ENCODE measurements around the gene ATP1A3.
A peak's percentile ranks its signal among the peaks of the same experiment; 100 is the strongest.

Gene ATP1A3

DNA sequence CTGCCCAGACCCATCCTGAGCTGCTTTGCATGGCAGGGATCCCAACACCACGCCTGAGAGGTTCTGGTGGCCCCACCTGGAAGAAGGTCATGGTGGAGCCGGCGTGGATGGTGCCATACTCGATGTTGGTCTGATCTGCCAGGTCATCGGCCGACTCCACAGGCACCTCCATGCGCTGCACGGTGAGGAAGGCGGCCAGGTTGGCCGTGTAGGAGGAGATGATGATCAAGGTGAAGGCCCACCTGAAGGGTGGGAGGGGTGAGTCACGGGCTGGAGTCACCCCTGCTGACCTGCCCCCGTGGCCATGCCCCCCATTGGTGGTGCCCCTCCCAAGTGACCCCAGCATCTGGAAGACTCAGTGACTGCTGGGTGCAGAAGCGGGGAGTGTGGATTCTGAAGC, 12.5 kb upstream of the ATP1A3 start:
- TF ChIP-seq, protein P1, sequence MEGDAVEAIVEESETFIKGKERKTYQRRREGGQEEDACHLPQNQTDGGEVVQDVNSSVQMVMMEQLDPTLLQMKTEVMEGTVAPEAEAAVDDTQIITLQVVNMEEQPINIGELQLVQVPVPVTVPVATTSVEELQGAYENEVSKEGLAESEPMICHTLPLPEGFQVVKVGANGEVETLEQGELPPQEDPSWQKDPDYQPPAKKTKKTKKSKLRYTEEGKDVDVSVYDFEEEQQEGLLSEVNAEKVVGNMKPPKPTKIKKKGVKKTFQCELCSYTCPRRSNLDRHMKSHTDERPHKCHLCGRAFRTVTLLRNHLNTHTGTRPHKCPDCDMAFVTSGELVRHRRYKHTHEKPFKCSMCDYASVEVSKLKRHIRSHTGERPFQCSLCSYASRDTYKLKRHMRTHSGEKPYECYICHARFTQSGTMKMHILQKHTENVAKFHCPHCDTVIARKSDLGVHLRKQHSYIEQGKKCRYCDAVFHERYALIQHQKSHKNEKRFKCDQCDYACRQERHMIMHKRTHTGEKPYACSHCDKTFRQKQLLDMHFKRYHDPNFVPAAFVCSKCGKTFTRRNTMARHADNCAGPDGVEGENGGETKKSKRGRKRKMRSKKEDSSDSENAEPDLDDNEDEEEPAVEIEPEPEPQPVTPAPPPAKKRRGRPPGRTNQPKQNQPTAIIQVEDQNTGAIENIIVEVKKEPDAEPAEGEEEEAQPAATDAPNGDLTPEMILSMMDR (IDR thresholded peaks at IDR 0.05), result no peak
- no peak for TF ChIP-seq ZFX (IDR thresholded peaks at IDR 0.05; ENCODE audit: borderline replicate concordance)
- no peak overlapping the region for H3K27ac ChIP-seq

DNA sequence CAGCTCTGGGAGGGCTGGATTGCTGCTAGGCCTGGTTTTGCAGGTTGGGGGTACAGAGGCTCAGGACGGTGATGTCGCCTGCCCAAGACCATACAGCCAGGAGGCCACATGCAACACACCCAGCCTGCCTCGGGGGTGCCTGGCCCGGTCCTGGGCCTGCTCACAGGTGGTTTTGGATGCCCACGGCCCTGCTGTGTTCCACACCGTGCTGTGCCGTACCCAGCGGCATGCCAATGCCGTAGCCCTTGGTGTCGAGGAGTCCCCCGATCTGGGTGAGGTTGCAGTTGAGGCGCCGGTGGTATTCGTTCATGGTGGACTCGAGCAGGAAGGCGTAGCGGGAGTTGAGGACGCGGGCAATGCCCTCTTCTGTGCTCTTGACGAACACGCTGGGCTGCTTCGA, 11.5 kb upstream of the ATP1A3 start:
- H3K27ac ChIP-seq, result no peak overlapping the region
- TF ChIP-seq ZFX (IDR thresholded peaks at IDR 0.05; ENCODE audit: borderline replicate concordance), result no peak
- TF ChIP-seq, protein P1 (IDR thresholded peaks at IDR 0.05), result no peak

DNA sequence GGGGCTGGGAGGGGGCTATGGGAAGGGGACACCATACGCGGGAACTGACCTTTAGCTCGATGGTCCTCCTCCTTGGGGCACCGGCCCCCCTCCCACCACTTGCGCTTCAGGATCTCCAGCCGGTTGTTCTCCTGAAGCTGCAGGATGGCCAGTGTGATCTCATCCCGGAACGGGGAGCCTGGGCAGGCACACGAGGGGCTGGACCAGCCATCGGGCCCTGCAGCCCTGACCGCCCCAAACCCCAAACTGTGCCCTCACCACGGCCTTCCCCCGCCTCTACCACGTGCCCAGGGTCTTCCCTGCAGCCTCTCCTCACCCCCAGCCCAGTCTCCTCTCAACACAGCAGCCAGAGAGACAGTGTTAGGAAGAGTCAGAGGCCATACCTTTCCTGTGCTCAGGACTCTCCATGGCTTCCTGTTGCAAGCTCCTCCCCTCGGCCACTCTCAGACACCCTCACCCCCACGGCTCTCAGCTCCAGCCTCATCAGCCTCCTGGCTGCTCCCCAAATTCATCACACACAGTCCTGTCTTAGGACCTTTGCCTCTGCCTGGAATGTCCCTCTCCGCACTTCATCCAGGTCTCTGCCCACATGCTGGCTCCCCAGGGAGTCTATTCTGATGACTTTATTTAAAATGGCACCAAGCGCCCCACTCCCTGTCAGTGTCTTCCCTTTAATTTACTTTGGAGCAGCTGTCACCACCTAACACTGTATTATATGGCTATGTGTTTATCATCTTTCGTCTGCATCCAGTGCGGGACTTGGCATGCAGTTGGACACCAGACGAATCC, 9.7 kb upstream of the ATP1A3 start:
- no peak overlapping the region for H3K27ac ChIP-seq

DNA sequence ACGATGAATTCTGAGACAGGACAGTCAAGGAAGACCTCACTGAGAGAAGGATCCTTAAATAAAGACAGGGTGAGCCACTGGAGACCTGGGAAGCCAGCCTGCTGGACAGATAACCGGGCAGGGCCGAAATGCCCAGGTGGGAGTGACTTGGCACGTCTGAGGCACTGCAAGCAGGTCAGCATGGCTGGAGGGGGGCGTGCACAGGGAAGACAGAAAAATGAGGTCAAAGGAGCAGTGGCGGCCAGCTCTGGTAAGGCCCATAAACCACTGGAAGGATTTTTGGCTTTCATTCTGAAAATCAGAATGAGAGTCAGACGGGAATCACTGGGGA, 5.8 kb upstream of the ATP1A3 start:
- TF ChIP-seq, protein P1 (IDR thresholded peaks at IDR 0.05), result no peak
- no peak for TF ChIP-seq ZFX (IDR thresholded peaks at IDR 0.05; ENCODE audit: borderline replicate concordance)
- no peak overlapping the region for H3K27ac ChIP-seq

More for the DNA sequence above, 9.7 kb upstream of the ATP1A3 start:
- TF ChIP-seq, protein P1 (IDR thresholded peaks at IDR 0.05), result no peak
- TF ChIP-seq ZFX (IDR thresholded peaks at IDR 0.05; ENCODE audit: borderline replicate concordance), result no peak

DNA sequence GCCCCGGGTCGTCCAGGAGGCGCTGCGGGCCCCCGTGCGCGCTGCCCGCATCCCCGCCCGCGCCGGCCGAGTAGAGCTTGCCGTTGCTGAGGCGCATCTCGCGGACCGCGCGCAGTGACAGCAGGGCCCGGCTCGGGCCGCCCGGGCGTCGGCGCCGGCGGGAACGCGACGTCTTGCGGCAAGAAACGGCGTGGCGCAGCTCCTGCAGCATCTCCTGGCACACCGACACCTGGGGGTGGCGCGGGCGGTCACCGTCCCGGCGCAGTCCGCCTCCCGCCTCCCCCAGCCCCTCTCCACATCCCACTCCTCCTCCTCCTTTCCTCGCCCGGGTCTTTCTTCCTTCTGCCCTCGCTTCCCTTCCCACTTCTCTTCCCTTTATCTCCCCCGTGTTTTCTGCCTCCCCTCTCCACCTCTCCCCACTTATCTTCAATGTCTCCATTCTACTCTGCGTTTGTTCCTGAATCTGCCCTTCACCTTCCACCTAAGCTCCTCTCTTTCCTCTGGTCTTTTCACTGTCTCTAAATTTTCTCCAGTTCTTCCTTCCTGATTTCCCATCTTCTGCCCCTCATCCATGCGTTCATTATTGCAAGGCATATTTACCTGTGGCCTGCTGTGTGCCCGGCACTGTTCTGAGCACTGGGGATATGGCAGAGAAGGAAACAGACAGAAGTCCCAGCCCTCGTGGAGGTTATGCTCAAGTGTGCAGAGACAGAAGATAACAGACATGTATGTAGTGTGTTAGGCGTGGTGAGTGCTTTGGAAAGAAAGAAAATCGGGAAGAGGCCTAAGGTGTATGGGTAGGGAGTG, 5.2 kb upstream of the ATP1A3 start:
- TF ChIP-seq, protein P1 (IDR thresholded peaks at IDR 0.05), result no peak
- TF ChIP-seq ZFX (IDR thresholded peaks at IDR 0.05; ENCODE audit: borderline replicate concordance), result no peak
- no peak overlapping the region for H3K27ac ChIP-seq

DNA sequence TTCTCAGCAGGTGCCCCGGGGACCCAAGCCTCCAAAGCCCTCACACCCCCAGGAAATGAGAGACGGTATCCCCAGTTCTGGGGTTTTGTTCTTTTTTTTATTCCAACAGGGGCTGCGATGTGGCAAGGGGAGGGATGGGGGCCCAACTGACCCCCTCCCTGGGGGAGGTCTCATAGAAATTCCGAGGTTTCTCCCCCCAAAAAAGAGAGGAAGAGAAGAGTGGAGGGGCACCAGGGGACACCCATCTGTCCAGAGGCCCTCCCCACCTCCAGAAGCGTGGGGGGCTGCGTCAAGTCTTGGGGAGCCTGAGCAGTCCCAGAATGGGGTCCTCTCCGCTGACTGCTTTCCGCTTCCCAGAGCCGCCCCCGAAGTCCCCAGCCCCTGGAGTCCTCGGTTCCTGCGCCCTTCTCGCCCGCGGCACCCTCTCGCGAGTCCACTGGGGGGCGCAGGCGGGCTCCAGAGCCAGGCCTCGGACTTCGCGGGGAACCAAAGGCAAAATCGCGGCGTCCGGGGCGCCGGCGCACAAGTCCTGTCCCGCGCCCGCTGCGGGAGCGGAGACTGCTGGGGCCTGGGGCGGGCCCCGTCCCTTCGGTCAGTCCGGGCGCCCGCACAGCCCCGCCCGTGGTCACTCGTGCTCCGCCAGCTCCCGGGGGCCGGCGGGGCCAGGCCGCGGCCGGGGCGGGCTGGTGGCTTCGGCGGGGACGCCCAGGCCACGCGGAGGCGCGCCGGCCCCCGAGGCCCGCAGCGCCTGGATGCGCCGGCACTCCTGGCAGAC, 4.4 kb upstream of the ATP1A3 start:
- no peak overlapping the region for H3K27ac ChIP-seq
- TF ChIP-seq, protein P1 (IDR thresholded peaks at IDR 0.05), result peak; percentile 94
- no peak for TF ChIP-seq ZFX (IDR thresholded peaks at IDR 0.05; ENCODE audit: borderline replicate concordance)
